ENCODE data around the gene MARK2.

The MARK2 gene

DNA sequence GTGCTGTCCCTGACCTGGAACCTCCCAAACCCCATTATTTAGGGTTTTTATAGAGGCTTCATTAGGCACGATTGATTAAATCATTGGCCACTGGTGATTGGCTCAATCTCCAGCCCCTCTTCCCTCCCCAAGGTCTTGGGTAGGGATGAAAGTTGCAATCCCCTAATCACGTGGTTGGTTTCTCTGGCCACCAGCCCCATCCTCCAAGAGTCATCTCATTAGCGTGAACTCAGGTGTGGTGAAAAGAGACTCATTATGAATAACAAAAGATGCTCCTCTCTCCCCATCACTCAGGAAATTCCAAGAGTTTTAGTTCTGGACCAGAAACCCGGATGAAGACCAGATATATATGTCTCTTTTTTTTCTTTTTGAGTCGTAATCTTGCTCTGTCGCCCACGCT is 7.6 kb upstream of the MARK2 start:
- DNase-seq: no peak

DNA sequence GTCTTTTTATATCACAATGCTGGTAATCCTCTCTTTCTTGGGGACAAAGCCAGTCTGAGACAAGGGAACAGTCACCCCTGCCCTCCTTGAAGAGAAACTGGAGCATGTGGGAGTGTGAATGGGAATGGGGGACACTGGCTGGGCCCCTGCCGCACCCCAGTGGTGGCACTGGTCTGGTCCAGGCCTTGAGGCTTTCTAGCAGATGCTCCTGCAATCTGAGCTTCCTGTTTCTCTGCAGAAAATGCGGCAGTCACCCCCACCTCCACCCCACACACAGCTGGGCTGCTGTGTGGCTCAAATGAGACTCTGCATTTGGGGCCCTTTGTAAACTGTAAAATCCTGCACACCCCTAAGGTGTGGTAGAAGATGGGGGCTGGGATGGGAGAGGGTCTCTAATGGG is 6.6 kb upstream of the MARK2 start:
- DNase-seq: no peak

DNA sequence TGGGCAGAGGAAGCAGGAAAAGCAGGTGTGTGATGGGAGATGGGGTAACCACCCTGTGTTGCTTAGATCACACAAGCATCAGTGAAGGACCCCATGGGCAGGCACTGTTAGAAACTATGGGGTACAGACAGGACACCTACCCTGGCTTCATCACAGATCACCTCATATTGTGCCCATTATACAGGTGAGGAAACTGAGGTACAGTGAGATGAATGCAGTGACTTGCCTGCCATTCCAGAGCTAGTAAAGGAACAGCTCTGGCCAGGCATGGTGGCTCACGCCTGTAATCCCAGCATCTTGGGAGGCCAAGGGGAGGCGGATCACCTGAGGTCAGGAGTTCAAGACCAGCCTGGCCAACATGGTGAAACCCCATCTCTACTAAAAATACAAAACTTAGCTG is 5.9 kb upstream of the MARK2 start:
- no peak for DNase-seq

DNA sequence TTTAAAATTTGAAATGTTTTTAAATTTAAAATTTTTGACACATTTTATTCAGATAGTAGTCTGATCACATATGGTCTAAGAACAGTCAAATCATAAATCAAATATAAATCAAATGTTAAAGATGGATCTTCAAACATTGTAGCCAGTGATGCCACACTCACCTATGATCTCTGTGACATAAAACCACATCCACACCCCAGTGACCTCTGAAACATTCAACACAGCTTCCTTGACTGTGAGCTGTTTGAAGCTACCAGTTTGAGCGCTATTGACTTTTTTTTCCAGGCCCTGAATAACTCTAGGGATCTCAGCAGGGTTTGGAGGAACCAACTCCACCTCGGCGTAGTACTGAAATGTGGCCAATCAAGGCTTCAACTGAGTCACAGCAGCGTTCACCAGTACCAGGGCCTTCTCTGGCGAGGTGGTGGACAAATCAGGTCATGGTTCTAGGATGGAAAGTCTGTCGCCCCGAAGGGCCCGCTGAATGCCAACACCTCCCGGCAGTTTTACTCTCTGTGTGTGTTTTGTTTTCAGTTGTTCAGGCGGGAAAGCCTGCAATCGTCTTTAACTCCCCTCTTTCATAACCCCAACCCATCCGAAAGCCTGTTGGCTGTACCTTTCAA is 4.3 kb upstream of the MARK2 start:
- no peak for DNase-seq

DNA sequence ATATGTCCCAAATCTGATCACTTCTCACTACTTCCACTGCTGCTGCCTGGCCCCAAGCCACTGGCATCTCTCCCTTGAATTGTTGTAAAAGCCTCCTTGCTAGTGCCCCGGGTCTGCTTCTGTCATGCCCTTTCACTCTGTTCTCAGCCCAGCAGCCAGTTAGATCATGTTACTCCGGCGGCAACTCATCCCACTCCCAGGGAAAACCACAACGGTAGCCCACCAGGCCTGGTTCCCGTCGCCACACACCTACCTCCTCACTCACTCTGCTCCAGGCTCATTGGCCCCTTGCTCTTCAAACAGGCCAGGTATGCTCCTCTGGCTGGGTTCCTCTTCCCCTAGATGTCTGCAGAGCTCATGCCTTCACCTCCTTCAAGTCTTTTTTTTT is 3.8 kb upstream of the MARK2 start:
- DNase-seq: no peak

DNA sequence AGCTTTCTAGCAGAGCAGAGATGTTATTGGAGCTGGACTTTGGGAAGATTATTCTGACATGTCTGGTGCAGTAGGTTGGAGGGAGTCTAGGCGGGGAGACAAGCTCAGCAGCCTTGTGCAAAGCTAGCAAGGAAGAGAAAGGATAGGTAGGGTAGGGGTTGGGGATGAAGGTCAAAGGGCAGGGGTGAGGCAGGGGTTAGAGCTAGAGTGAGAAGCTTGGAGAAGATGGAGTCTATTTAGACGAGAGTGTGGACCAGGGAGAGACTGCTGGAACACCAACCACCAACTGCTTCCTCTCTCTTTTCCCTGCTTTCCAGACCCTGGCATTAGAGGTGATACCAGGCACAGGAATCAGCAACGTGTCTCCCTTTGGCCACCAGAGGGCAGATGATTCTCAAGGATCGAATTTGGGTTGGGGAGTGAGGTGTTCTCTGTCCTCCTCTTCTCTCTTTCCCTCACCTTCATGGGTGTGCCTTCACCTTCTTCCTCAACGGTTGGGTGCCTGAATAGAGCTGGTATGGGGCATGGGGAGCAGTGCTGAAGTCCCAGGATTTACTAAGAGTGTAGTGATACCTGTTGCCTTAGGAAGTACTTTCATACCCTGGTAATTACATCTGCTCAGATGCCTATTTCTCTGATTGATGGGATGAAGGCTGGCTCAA is 1.8 kb upstream of the MARK2 start:
- DNase-seq: peak; percentile 69

- DNase-seq: no peak
These were observed 1.2 kb upstream of the MARK2 start for GRCh38 chr11:63837739-63838138.

- no peak for DNase-seq
These were observed 696 bp upstream of the MARK2 start for GRCh38 chr11:63838150-63838677.

DNA sequence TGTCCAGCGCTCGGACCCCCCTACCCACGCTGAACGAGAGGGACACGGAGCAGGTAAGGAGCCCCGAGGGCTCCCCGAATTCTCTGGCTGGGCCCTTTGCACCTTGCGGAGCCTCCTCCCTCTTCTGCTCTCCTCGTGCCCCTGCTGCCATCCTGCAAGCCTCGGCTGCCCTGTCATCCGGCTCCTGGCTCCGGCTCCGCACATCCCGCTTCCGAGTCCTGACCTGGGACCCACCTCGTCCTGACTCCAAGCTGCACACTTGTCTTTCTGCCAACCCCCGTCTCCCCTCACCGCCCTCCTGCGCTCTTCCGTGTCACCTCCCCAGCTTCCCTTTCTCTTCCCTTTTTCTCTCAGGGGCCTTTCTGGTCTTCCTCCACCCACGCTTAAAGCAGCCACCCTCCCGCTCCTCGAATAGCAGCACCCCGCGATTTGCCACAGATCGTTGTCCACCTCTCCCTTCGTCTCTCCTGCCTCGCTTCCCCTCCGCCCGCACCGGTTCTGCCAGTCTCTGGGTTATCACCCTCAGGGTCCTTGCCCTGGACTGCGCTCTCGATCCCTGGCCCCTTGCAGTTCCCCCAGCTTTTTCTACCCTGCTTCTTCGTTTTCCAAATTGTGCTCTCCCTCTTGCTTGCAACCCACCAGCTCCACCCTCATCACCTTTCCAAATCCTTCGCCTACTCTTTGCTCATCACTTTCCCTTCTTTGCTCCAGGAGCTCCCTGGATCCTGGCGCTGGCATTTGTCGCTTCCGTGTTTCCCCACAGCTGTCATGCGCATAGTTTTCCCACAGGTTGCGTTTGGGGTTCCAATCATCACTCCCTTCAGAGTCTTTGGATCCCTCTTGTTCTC is 822 bp downstream of the MARK2 start:
- DNase-seq: peak; percentile 10

- no peak for DNase-seq
These were observed 1.6 kb downstream of the MARK2 start for GRCh38 chr11:63840356-63841060.

- peak; percentile 47 for DNase-seq
These were observed 2.6 kb downstream of the MARK2 start for GRCh38 chr11:63841554-63841953.

DNA sequence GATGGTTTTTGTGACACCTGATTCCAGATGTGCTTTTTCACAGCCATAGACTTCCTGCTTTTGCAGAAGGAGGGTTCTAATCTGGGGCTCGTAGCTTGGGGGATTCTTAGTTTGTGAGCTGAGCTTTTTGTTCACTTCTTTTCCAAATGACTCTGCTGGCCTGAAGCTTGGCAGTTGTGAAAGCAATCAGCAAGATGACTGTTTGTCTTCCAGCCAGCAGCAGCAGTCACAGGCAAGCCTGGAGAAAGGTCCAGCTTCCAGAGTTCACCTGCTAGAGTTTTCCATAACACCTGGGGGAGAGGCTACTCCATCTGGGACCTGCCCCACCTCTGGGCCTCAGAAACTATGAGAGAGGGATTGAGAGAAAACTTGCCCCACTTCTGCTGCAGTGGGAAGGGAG is 4.1 kb downstream of the MARK2 start:
- no peak for DNase-seq

DNA sequence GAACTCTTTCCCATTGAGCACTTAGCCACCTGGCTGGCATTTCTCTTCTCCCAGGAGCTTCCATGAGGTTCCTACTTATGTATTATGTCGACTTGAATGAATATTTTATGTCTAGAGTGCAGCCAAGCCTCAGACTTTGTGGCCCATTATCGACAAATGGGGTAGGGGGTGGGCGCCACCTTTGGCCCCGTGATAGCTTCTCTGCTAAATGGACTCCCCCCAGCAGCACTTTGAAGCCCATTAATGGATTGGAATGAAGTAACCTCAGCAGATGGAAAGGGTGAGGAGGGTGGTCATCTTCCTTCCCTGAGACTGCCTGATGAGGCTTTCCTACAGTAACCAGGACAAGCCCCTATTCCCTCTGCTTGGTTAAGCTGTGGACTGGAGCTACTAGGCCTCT is 5.9 kb downstream of the MARK2 start:
- no peak for DNase-seq

DNA sequence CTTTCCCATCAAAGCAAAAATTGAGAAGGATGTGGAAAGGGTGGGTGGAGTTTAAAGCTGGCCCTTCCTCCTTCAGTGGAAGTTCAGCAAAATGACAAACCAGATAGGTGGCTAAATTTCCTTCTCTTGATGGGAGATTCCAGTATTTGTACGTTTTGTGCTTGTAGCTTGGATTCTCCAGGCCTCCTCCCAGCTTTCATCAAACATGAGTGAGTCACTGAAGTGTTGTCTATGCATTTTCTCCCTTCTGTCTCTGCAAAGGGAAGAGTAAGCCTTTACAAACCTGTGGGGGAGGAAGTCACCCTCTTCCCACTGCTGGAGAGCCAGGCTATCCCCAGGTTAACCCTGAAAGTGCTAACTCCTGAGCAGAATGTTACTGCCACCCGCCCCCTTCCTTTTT is 6.4 kb downstream of the MARK2 start:
- DNase-seq: peak; percentile 82

DNA sequence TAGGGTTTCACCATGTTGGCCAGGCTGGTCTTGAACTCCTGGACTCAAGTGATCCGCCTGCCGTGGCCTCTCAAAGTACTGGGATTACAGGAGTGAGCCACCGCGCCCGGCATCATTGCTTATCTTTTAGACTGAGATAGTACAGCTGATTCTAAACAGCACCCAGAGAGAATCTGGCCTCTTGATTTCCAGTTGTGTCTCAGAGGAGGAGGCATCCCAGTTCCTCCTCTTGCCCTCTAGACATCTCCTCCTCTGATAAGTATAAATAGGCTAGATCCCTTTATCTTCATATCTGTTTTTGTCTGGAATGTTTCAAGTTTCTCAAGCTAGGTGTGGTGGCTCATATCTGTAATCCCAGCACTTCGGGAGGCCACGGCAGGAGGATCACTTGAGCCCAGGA is 7.0 kb downstream of the MARK2 start:
- no peak for DNase-seq

- no peak for DNase-seq
These were observed 8.0 kb downstream of the MARK2 start for GRCh38 chr11:63846897-63847296.

DNA sequence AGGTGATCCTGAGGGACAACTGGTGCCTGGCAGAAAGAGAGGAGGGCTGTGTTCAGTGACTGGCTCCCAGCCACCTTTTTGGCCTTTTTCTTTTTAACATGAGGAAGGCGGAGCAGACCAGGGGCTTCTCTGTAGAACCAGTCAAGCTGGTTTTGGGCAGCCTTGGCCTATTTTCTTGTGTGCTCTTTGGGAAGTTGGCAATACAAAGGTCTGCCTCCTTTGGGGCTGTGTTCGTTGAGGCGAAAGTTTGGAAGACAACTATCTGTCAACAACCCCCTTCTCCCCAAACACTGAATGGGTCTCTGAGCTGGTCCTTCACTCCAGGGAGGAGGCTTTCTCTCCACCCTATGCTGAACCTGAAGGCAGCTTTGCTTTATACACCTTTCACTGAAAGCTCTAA is 8.5 kb downstream of the MARK2 start:
- DNase-seq: no peak

- no peak for DNase-seq
These were observed 10.8 kb downstream of the MARK2 start for GRCh38 chr11:63849691-63850090.

GRCh38 chr11:63850920-63851319 is 12.0 kb downstream of the MARK2 start:
- no peak for DNase-seq

DNA sequence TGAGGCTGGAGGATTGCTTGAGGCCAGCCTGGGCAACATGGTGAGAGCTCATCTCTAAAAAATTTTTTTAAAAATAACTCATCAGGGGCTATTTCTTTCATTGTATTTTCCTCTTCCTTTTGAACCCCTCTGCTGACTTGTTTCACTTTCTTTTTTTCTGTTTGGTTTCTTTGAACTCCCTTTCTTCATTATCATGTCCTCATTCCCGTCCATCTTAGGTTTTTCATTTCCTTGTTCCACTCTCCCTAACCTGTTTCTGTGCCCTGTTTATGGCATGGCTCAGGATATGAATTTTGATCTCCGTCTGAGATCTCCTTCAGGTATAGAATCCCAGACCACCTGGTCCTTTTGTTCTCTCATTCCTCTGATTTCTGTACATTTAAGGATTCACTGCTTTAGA is 12.5 kb downstream of the MARK2 start:
- DNase-seq: no peak

GRCh38 chr11:63853476-63853875 is 14.6 kb downstream of the MARK2 start:
- no peak for DNase-seq

- no peak for DNase-seq
These were observed 15.8 kb downstream of the MARK2 start for GRCh38 chr11:63854696-63855095.

GRCh38 chr11:63855975-63856374 is 17.1 kb downstream of the MARK2 start:
- no peak for DNase-seq

All from fibroblast of skin of right biceps (primary cell).